ENCODE data around the gene ENPP6. TPM values are rescaled to one million over a fixed set of nuclear protein-coding genes. Genes with fewer than 3 reads are reported as not detected.

ENPP6 gene
- total and polyA plus RNA-seq, 2 experiments from 2014 or later = 0.11 TPM; not detected in 1

DNA sequence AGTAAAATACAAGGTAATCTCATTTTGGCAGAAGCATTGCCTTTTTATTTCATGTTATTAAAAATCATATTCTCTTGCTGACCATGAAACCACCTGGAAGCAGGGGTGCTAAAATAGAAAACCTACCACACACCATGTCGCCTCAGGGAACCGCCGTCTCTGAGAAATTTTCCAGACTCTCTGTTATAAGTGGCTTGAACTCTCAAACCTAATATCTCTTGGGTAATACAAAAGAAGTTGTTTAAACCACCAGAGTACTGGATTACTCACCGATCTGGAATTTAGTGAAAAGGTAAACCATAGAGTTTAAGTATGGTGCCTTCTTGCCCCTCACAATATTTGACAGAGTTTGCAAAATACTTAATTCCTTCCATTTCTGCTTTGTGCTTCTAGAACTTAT, 27.7 kb downstream of the ENPP6 start:
- ATAC-seq (no peak), DNase-seq (ENCODE audit: low spot score) (no peak)
- Mint-ChIP-seq H3K4me1 (peaks cover 7% of the 10 kb centered on the region), H3K27me3 (ENCODE audit: insufficient read depth, low read depth, poor library complexity) (peaks cover 4% of the 10 kb centered on the region), H3K27ac (no peak overlapping the region), H3K4me3 (no peak overlapping the region), H3K9me3 (peaks cover 10% of the 10 kb centered on the region; the same call in 2 of the 3 replicates), H3K36me3 (ENCODE audit: low read depth) (peaks cover 11% of the 10 kb centered on the region; the same call in 2 of the 3 replicates)
- H3K36me3 ChIP-seq (ENCODE audit: insufficient read depth) = no peaks in the 10 kb centered on the region
- no peaks in the 10 kb centered on the region for H3K79me2 ChIP-seq (replicated peaks; ENCODE audit: insufficient read depth)
- no peaks in the 10 kb centered on the region for H3K9me2 ChIP-seq (ENCODE audit: insufficient read depth)
- no peak for TF ChIP-seq CREB1 (CRISPR knock-in tag; IDR thresholded peaks at IDR 0.05; ENCODE audit: low read depth)
- no peak overlapping the region for H3K4me3 ChIP-seq
- H3K4me2 ChIP-seq = no peak overlapping the region
- no peak overlapping the region for H2AFZ ChIP-seq
- H3K4me1 ChIP-seq (ENCODE audit: insufficient read depth) = no peaks in the 10 kb centered on the region
- H3F3A ChIP-seq (replicated peaks; ENCODE audit: low read depth) = no peaks in the 10 kb centered on the region
- H3K27ac ChIP-seq (ENCODE audit: low read depth) = no peak overlapping the region
- no peaks in the 10 kb centered on the region for H4K20me1 ChIP-seq (replicated peaks; ENCODE audit: insufficient read depth)
- no peaks in the 10 kb centered on the region for H3K27me3 ChIP-seq (ENCODE audit: insufficient read depth)

DNA sequence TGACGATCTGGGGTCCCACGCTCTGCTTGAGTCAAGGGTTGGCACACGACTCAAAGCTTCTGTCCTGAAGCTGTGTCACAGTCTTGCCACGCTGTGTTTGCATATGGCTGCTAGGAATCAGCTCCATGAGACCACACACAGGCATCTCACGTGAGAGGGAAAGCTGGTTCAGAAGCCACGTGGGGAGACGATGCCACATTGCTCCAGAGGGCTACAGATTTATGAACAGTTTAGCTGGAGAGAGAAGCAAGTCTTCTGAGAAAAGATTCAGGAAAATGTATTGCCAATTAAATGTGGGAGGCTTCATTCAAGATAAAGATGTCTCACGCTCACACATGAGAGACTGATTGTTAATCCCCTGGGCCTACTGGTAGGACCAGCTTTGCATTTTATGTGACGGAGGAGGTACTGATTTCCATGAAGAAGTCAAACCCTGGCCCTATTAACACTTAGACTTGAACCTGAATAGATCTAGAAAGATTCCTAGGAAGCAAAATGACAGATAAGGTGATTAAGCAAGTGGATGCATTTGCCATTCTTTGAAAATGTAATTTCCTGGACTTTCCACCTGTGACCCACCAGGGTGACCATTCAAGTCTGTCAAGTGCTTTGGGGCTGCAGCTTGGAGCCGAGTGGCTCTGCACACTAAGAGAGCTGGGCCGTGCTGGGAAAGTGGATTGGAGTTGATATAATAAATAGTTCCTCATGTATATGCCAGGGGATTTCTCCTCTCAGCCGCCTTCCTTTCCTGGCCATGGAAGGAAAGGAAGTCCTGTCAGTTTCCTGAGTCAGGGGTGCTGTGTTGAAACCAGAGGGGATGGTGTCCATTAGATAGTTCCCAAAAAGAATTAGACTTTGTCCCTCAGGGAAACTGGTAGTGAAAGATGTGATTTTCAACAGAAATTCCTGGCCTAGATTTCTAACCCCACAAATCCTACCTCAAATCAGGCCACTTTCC, 29.0 kb downstream of the ENPP6 start:
- Histone ChIP-seq H2AFZ (no peak overlapping the region), H3K36me3 (ENCODE audit: insufficient read depth) (no peaks in the 10 kb centered on the region), H3F3A (replicated peaks; ENCODE audit: low read depth) (no peaks in the 10 kb centered on the region), H3K79me2 (replicated peaks; ENCODE audit: insufficient read depth) (no peaks in the 10 kb centered on the region), H3K4me3 (no peak overlapping the region), H3K27me3 (ENCODE audit: insufficient read depth) (no peaks in the 10 kb centered on the region), H3K4me1 (ENCODE audit: insufficient read depth) (no peaks in the 10 kb centered on the region), H4K20me1 (replicated peaks; ENCODE audit: insufficient read depth) (no peaks in the 10 kb centered on the region), H3K27ac (ENCODE audit: low read depth) (no peak overlapping the region), H3K9me2 (ENCODE audit: insufficient read depth) (no peaks in the 10 kb centered on the region), H3K4me2 (no peak overlapping the region)
- Mint-ChIP-seq H3K4me3 (no peak overlapping the region), H3K9me3 (peaks cover 7% of the 10 kb centered on the region; the same call in 2 of the 3 replicates), H3K4me1 (peaks cover 1% of the 10 kb centered on the region), H3K27ac (no peak overlapping the region), H3K36me3 (ENCODE audit: low read depth) (peaks cover 6% of the 10 kb centered on the region; the same call in 1 of the 3 replicates), H3K27me3 (ENCODE audit: insufficient read depth, low read depth, poor library complexity) (no peaks in the 10 kb centered on the region)
- TF ChIP-seq, protein P1, sequence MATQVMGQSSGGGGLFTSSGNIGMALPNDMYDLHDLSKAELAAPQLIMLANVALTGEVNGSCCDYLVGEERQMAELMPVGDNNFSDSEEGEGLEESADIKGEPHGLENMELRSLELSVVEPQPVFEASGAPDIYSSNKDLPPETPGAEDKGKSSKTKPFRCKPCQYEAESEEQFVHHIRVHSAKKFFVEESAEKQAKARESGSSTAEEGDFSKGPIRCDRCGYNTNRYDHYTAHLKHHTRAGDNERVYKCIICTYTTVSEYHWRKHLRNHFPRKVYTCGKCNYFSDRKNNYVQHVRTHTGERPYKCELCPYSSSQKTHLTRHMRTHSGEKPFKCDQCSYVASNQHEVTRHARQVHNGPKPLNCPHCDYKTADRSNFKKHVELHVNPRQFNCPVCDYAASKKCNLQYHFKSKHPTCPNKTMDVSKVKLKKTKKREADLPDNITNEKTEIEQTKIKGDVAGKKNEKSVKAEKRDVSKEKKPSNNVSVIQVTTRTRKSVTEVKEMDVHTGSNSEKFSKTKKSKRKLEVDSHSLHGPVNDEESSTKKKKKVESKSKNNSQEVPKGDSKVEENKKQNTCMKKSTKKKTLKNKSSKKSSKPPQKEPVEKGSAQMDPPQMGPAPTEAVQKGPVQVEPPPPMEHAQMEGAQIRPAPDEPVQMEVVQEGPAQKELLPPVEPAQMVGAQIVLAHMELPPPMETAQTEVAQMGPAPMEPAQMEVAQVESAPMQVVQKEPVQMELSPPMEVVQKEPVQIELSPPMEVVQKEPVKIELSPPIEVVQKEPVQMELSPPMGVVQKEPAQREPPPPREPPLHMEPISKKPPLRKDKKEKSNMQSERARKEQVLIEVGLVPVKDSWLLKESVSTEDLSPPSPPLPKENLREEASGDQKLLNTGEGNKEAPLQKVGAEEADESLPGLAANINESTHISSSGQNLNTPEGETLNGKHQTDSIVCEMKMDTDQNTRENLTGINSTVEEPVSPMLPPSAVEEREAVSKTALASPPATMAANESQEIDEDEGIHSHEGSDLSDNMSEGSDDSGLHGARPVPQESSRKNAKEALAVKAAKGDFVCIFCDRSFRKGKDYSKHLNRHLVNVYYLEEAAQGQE (IDR thresholded peaks at IDR 0.05; ENCODE audit: unreplicated experiment) = no peak
- TF ChIP-seq NANOG (IDR thresholded peaks at IDR 0.05; ENCODE audit: borderline replicate concordance) (no peak), POLR2AphosphoS5 (IDR thresholded peaks at IDR 0.05; ENCODE audit: low read depth) (no peak), EZH2phosphoT487 (IDR thresholded peaks at IDR 0.05; ENCODE audit: unreplicated experiment) (no peak)
- DNase-seq (ENCODE audit: low spot score) (no peak), ATAC-seq (no peak)
